IMR-90 (cell line): ENCODE results near the gene TRHDE. TPM values are rescaled to one million over a fixed set of nuclear protein-coding genes. Genes with fewer than 3 reads are reported as not detected.

Source experiments
- ATAC-seq: fragments of 200-7000 bp; cut with Tn5 transposase; 2 replicates; pipeline ENCODE4 v1.9.1; 2020; ENCODE audit warnings: low read depth, mild to moderate bottlenecking, moderate library complexity
- BruUV-seq: library from RNA; stranded (reverse); fragments of 400-500 nt; replicated peaks from 2 replicates; lab custom pipeline; 2021; lab: Mats Ljungman, UMichigan
- CTCF ChIA-PET: fragments of 300-600 bp; formaldehyde crosslinking; extraction: SDS; loops from one replicate; lab custom pipeline; 2021; ENCODE audit warnings: antibody characterized with exemption; lab: Yijun Ruan, JAX
- POLR2A ChIA-PET: fragments of 300-600 bp; sonication (Branson Sonifier 250); formaldehyde crosslinking; loops from one replicate; lab custom pipeline; 2022; ENCODE audit warnings: antibody characterized with exemption; ENCODE audit not compliant: unreplicated experiment; lab: Charles Lee
- DNase-seq: peaks from one replicate; pipeline ENCODE4 v3.0.0; 2013
- H2AFZ ChIP-seq: replicated peaks from 2 replicates; pipeline ENCODE3; 2013; ENCODE audit warnings: low read length, mild to moderate bottlenecking; ENCODE audit not compliant: poor library complexity
- H2AK5ac ChIP-seq: 2 replicates; pipeline ENCODE4 v1.6.1; 2013; ENCODE audit warnings: low read depth, low read length, inconsistent platforms
- H2AK9ac ChIP-seq: replicated peaks from 2 replicates; pipeline ENCODE3; 2013; ENCODE audit warnings: mild to moderate bottlenecking, low read depth, low read length, moderate library complexity; ENCODE audit not compliant: poor library complexity
- H2BK120ac ChIP-seq: 2 replicates; pipeline ENCODE4 v1.6.1; 2013; ENCODE audit warnings: low read depth, low read length, inconsistent platforms
- H2BK15ac ChIP-seq: 3 replicates; pipeline ENCODE4 v1.6.1; 2013; ENCODE audit warnings: low read depth, low read length, inconsistent platforms
- H2BK20ac ChIP-seq: 2 replicates; pipeline ENCODE4 v1.6.1; 2013; ENCODE audit warnings: low read depth, mild to moderate bottlenecking, inconsistent platforms, low read length, moderate library complexity
- H2BK5ac ChIP-seq: 2 replicates; pipeline ENCODE4 v1.6.1; 2013; ENCODE audit warnings: mild to moderate bottlenecking, low read depth, low read length, inconsistent platforms; ENCODE audit not compliant: poor library complexity, severe bottlenecking
- H3K14ac ChIP-seq: replicated peaks from 2 replicates; pipeline ENCODE4 v1.6.1; 2013; ENCODE audit warnings: low read depth, low read length, inconsistent platforms
- H3K18ac ChIP-seq: 2 replicates; pipeline ENCODE4 v1.6.1; 2013; ENCODE audit warnings: low read depth, low read length, control low read depth
- H3K23ac ChIP-seq: 2 replicates; pipeline ENCODE4 v1.6.1; 2013; ENCODE audit warnings: low read depth, low read length, inconsistent platforms
- H3K27ac ChIP-seq: 2 replicates; pipeline ENCODE4 v1.5.1; 2013; ENCODE audit warnings: mild to moderate bottlenecking, control low read depth, low read length; ENCODE audit not compliant: insufficient read depth
- H3K27me3 ChIP-seq: 2 replicates; pipeline ENCODE4 v1.6.1; 2013; ENCODE audit warnings: low read length; ENCODE audit not compliant: control insufficient read depth, insufficient read depth
- H3K36me3 ChIP-seq: 2 replicates; pipeline ENCODE4 v1.6.1; 2013; ENCODE audit warnings: low read length, mixed read lengths; ENCODE audit not compliant: control insufficient read depth, insufficient read depth
- H3K4ac ChIP-seq: 2 replicates; pipeline ENCODE4 v1.6.1; 2013; ENCODE audit warnings: low read depth, low read length, inconsistent platforms
- H3K4me1 ChIP-seq: 2 replicates; pipeline ENCODE4 v1.6.1; 2013; ENCODE audit warnings: low read length, mixed read lengths; ENCODE audit not compliant: control insufficient read depth, insufficient read depth
- H3K4me2 ChIP-seq: 2 replicates; pipeline ENCODE4 v1.6.1; 2013; ENCODE audit warnings: low read depth, mild to moderate bottlenecking, control low read depth, low read length, moderate library complexity
- H3K4me3 ChIP-seq: 2 replicates; pipeline ENCODE4 v1.5.1; 2013; ENCODE audit warnings: low read depth, mild to moderate bottlenecking, control low read depth, low read length, moderate library complexity; ENCODE audit not compliant: insufficient read depth
- H3K56ac ChIP-seq: 2 replicates; pipeline ENCODE4 v1.6.1; 2013; ENCODE audit warnings: low read length, inconsistent platforms; ENCODE audit not compliant: insufficient read depth; ENCODE audit errors: extremely low read depth
- H3K79me1 ChIP-seq, 2 experiments: 2 replicates each; pipeline ENCODE4 v1.6.1; 2013; ENCODE audit warnings: low read length in 2 of 2, inconsistent platforms in 1 of 2, low read depth in 1 of 2
- H3K9ac ChIP-seq: 2 replicates; pipeline ENCODE4 v1.6.1; 2013; ENCODE audit warnings: low read depth, low read length, control low read depth
- H3K9me1 ChIP-seq: 2 replicates; pipeline ENCODE4 v1.6.1; 2013; ENCODE audit warnings: low read length, inconsistent platforms; ENCODE audit not compliant: insufficient read depth
- H3K9me3 ChIP-seq: 2 replicates; pipeline ENCODE4 v1.6.1; 2013; ENCODE audit warnings: low read length; ENCODE audit not compliant: control insufficient read depth, insufficient read depth
- H4K20me1 ChIP-seq: 2 replicates; pipeline ENCODE4 v1.6.1; 2013; ENCODE audit warnings: low read length, inconsistent platforms; ENCODE audit not compliant: insufficient read depth
- H4K5ac ChIP-seq: 2 replicates; pipeline ENCODE4 v1.6.1; 2013; ENCODE audit warnings: mild to moderate bottlenecking, low read depth, low read length, control low read depth
- H4K8ac ChIP-seq, 2 experiments: 2 replicates each; pipeline ENCODE4 v1.6.1; 2013; ENCODE audit warnings: low read depth in 2 of 2, low read length in 2 of 2, control low read depth in 1 of 2, inconsistent platforms in 1 of 2
- H4K91ac ChIP-seq: 2 replicates; pipeline ENCODE4 v1.6.1; 2013; ENCODE audit warnings: low read depth, low read length, inconsistent platforms; ENCODE audit not compliant: insufficient read depth
- BHLHE40 ChIP-seq: fragments of 150-350 bp; IDR thresholded peaks from 2 replicates; pipeline ENCODE4 v1.6.1; 2016; ENCODE audit warnings: mild to moderate bottlenecking, low read depth, low read length
- CHD1 ChIP-seq: IDR thresholded peaks from 2 replicates; pipeline ENCODE4 v1.6.1; 2012; ENCODE audit warnings: low read depth, low read length, improper control_type of control experiment
- FOS ChIP-seq: fragments of 150-350 bp; IDR thresholded peaks from 2 replicates; pipeline ENCODE4 v1.6.1; 2016; ENCODE audit warnings: low read depth, low read length
- MAFK ChIP-seq: IDR thresholded peaks from 2 replicates; pipeline ENCODE4 v1.6.1; 2012; ENCODE audit warnings: low read depth, low read length, improper control_type of control experiment
- MAZ ChIP-seq: IDR thresholded peaks from 2 replicates; pipeline ENCODE4 v1.6.1; 2012; ENCODE audit warnings: low read depth, mild to moderate bottlenecking, low read length, improper control_type of control experiment, moderate library complexity, borderline replicate concordance
- MXI1 ChIP-seq: IDR thresholded peaks from 2 replicates; pipeline ENCODE4 v1.6.1; 2012; ENCODE audit warnings: low read depth, mild to moderate bottlenecking, low read length, moderate library complexity, borderline replicate concordance
- NFE2L2 ChIP-seq: fragments of 150-350 bp; IDR thresholded peaks from 2 replicates; pipeline ENCODE4 v1.6.1; 2016; ENCODE audit warnings: low read depth, mild to moderate bottlenecking, low read length
- POLR2A ChIP-seq: IDR thresholded peaks from 2 replicates; pipeline ENCODE4 v1.6.1; 2012; ENCODE audit warnings: mild to moderate bottlenecking, low read depth, low read length
- RAD21 ChIP-seq: IDR thresholded peaks from 2 replicates; pipeline ENCODE4 v1.6.1; 2012; ENCODE audit warnings: low read length, improper control_type of control experiment
- RCOR1 ChIP-seq: IDR thresholded peaks from 2 replicates; pipeline ENCODE4 v1.6.1; 2012; ENCODE audit warnings: mild to moderate bottlenecking, low read length, improper control_type of control experiment; ENCODE audit not compliant: insufficient replicate concordance
- RFX5 ChIP-seq: IDR thresholded peaks from 2 replicates; pipeline ENCODE4 v1.8.0; 2012; ENCODE audit warnings: low read depth, mild to moderate bottlenecking, low read length, moderate library complexity
- SMC3 ChIP-seq: fragments of 150-350 bp; IDR thresholded peaks from 2 replicates; pipeline ENCODE4 v1.6.1; 2016; ENCODE audit warnings: low read depth, mild to moderate bottlenecking, antibody characterized with exemption, low read length, moderate library complexity
- dilution Hi-C: fragments of 300-500 bp; cut with HindIII; formaldehyde crosslinking; loops from one replicate; pipeline ENCODE4 v1.14.3; 2018; ENCODE audit warnings: low sequenced_read_pairs; ENCODE audit not compliant: unreplicated experiment
- in situ Hi-C: fragments of 300-500 bp; cut with MboI; formaldehyde crosslinking; loops from 3 replicates; pipeline ENCODE4 v1.14.3; 2019; ENCODE audit warnings: low sequenced_read_pairs, inconsistent platforms, mixed read lengths
- intact Hi-C: fragments of 100-400 bp; cut with micrococcal nuclease; formaldehyde crosslinking; loops from 2 replicates; pipeline ENCODE4 v1.10.0; 2022
- polyA plus RNA-seq, 3 experiments: library from polyadenylated mRNA; depleted of rRNA; stranded (reverse); fragments of >200 nt; gene quantifications; 2 replicates each; pipeline ENCODE4 v1.2.3, GENCODE V29; 2012; ENCODE audit warnings: low replicate concordance in 1 of 3
- total RNA-seq: library from RNA; depleted of rRNA; stranded (reverse); fragments of >200 nt; gene quantifications from 2 replicates; pipeline ENCODE4 v1.2.3, GENCODE V29; 2012
- TF ChIP-seq, protein P1 (sequence below): fragments of 150-350 bp; IDR thresholded peaks from 2 replicates; pipeline ENCODE4 v1.6.1; 2016; ENCODE audit warnings: low read depth, mild to moderate bottlenecking, low read length, moderate library complexity, borderline replicate concordance
- TF ChIP-seq, protein P2 (sequence below): conservative IDR thresholded peaks from 2 replicates; pipeline ENCODE4 v1.5.1; 2012; ENCODE audit warnings: mild to moderate bottlenecking, low read depth, low read length, improper control_type of control experiment
- TF ChIP-seq, protein P3 (sequence below): fragments of 150-350 bp; IDR thresholded peaks from 2 replicates; pipeline ENCODE4 v1.6.1; 2017; ENCODE audit warnings: mild to moderate bottlenecking, antibody characterized with exemption, low read length, low read depth

Gene TRHDE
- total and polyA plus RNA-seq, 2 of the 4 experiments (the other 2 are of a cell fraction), result 33.7 to 65.1 TPM

DNA sequence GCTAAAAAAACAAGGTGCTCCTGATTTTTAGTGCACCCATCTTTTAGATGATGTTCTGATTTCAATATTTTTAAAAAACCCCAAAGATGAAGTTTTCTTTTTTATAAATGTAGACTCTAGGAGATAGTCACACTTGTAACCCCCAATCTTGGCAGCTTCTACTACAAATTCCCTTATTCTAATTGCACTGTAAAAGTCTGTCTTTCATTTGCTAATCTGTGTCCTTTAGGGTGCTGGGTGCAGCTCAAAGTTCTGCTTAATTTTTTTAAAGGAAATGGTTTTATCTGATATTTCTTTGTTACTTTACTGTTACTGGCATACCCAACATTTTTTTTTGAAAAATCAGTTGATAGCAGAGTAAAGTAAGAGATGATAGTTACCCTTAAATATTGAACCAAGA lies 172.0 kb downstream of the TRHDE start:
- DNase-seq (no peak), ATAC-seq (no peak)
- BruUV-seq, result no TSS peak
- in situ Hi-C loops (no loop called here), intact Hi-C loops (no loop called here), dilution Hi-C loops (no loop called here)
- Histone ChIP-seq H2AFZ (no peak overlapping the region), H2BK15ac (no peak overlapping the region), H2BK20ac (no peak overlapping the region), H3K56ac (no peak overlapping the region), H3K9ac (no peak overlapping the region), H4K5ac (no peak overlapping the region), H3K27ac (no peak overlapping the region), H2BK5ac (no peak overlapping the region), H3K4me3 (no peak overlapping the region), H4K8ac (no peak overlapping the region), H3K79me1 (peaks cover 5 to 41% of the 10 kb centered on the region in 2 experiments; a peak in 3 of 4 replicates), H3K4ac (no peak overlapping the region), H4K91ac (no peak overlapping the region), H3K36me3 (no peaks in the 10 kb centered on the region), H3K23ac (no peak overlapping the region), H4K20me1 (no peaks in the 10 kb centered on the region; the same call in 1 of the 2 replicates), H2BK120ac (no peak overlapping the region), H3K4me2 (no peak overlapping the region), H3K27me3 (no peaks in the 10 kb centered on the region), H3K9me3 (no peaks in the 10 kb centered on the region), H3K14ac (no peak overlapping the region), H3K18ac (no peak overlapping the region), H2AK9ac (no peak overlapping the region), H3K4me1 (no peaks in the 10 kb centered on the region; the same call in 1 of the 2 replicates), H2AK5ac (no peak overlapping the region), H3K9me1 (no peaks in the 10 kb centered on the region)
- ChIA-PET POLR2A (no interaction called here), CTCF (no interaction called here)
- TF ChIP-seq SMC3 (no peak), BHLHE40 (no peak), POLR2A (no peak), MXI1 (no peak), MAZ (no peak), RCOR1 (no peak), RFX5 (no peak), MAFK (no peak), FOS (no peak), NFE2L2 (no peak), CHD1 (no peak), RAD21 (no peak)
- TF ChIP-seq, protein P1, sequence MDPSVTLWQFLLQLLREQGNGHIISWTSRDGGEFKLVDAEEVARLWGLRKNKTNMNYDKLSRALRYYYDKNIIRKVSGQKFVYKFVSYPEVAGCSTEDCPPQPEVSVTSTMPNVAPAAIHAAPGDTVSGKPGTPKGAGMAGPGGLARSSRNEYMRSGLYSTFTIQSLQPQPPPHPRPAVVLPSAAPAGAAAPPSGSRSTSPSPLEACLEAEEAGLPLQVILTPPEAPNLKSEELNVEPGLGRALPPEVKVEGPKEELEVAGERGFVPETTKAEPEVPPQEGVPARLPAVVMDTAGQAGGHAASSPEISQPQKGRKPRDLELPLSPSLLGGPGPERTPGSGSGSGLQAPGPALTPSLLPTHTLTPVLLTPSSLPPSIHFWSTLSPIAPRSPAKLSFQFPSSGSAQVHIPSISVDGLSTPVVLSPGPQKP, result no peak
- TF ChIP-seq, protein P2, sequence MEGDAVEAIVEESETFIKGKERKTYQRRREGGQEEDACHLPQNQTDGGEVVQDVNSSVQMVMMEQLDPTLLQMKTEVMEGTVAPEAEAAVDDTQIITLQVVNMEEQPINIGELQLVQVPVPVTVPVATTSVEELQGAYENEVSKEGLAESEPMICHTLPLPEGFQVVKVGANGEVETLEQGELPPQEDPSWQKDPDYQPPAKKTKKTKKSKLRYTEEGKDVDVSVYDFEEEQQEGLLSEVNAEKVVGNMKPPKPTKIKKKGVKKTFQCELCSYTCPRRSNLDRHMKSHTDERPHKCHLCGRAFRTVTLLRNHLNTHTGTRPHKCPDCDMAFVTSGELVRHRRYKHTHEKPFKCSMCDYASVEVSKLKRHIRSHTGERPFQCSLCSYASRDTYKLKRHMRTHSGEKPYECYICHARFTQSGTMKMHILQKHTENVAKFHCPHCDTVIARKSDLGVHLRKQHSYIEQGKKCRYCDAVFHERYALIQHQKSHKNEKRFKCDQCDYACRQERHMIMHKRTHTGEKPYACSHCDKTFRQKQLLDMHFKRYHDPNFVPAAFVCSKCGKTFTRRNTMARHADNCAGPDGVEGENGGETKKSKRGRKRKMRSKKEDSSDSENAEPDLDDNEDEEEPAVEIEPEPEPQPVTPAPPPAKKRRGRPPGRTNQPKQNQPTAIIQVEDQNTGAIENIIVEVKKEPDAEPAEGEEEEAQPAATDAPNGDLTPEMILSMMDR, result no peak
- TF ChIP-seq, protein P3, sequence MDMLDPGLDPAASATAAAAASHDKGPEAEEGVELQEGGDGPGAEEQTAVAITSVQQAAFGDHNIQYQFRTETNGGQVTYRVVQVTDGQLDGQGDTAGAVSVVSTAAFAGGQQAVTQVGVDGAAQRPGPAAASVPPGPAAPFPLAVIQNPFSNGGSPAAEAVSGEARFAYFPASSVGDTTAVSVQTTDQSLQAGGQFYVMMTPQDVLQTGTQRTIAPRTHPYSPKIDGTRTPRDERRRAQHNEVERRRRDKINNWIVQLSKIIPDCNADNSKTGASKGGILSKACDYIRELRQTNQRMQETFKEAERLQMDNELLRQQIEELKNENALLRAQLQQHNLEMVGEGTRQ, result no peak
